ENCODE data around the gene PRRC2C. TPM values are rescaled to one million over a fixed set of nuclear protein-coding genes. Genes with fewer than 3 reads are reported as not detected.

The PRRC2C gene
- polyA plus RNA-seq, 1 of the 3 experiments (the other 2 are of a cell fraction) = 39.9 TPM

DNA sequence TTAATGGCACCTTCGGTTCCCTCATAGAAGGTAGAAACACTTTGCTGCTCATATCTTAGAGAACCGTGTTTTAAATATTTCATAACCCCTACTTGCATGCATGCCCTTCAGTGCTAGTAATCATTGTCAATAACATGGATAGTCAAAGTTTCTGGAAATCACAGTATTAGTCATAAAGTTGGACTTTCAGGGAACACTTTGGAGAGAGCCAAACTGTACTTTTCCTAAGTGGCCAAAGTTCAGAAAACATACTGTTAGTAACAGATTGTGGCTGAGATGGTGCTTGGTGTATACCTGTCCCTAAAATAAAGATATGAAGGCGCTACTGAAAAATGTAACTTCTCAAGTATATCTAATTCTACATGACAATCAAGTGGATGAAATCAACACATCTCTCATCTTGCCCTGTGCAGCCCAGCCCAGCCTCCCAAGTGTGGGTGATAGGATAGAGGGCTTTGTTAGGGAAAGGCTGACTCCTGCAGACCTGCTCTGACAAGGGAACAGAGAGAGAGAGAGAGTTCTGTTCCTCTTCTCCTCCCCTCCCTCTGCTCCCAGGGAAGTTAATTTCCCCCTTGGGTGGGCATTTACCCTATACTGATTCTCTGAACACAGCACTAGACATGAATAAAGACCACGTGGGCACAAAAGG is 152.7 kb downstream of the PRRC2C start:
- Histone ChIP-seq H4K20me1 (ENCODE audit: insufficient read depth) (no peaks in the 10 kb centered on the region), H3K4me3 (ENCODE audit: low read depth in 2 of 2, low read length in 1 of 2) (no peak overlapping the region), H3K79me2 (ENCODE audit: insufficient read depth) (no peaks in the 10 kb centered on the region), H3K9me3 (no peaks in the 10 kb centered on the region), H3K9ac (no peak overlapping the region), H3F3A (replicated peaks; ENCODE audit: insufficient read depth) (no peaks in the 10 kb centered on the region), H3K4me1 (ENCODE audit: control insufficient read depth in 1 of 2, insufficient read depth in 2 of 2, low read depth in 1 of 2, low read length in 1 of 2) (no peaks in the 10 kb centered on the region), H3K36me3 (replicated peaks in 1 of 2; ENCODE audit: control insufficient read depth in 1 of 2, insufficient read depth in 2 of 2, low read length in 1 of 2) (no peaks in the 10 kb centered on the region), H3K27ac (ENCODE audit: low read depth in 2 of 2, low read length in 1 of 2) (no peak overlapping the region), H3K27me3 (ENCODE audit: insufficient read depth) (peaks cover 6% of the 10 kb centered on the region; the same call in 1 of the 2 replicates), H3K9me2 (no peaks in the 10 kb centered on the region), H3K4me2 (no peak overlapping the region), H2AFZ (ENCODE audit: low read depth) (no peak overlapping the region)
- CTCF ChIA-PET = interaction anchor here (0.6 kb wide), 1 partner anchor 75 kb away, joined by 3 read pairs; no protein-coding TSS in a partner anchor
- WGBS (ENCODE audit: low lambda C conversion rate) = 34% methylated on average over 4 of the region's 4 CpGs
- POLR2A ChIA-PET = no interaction called here
- TF ChIP-seq, protein P1, sequence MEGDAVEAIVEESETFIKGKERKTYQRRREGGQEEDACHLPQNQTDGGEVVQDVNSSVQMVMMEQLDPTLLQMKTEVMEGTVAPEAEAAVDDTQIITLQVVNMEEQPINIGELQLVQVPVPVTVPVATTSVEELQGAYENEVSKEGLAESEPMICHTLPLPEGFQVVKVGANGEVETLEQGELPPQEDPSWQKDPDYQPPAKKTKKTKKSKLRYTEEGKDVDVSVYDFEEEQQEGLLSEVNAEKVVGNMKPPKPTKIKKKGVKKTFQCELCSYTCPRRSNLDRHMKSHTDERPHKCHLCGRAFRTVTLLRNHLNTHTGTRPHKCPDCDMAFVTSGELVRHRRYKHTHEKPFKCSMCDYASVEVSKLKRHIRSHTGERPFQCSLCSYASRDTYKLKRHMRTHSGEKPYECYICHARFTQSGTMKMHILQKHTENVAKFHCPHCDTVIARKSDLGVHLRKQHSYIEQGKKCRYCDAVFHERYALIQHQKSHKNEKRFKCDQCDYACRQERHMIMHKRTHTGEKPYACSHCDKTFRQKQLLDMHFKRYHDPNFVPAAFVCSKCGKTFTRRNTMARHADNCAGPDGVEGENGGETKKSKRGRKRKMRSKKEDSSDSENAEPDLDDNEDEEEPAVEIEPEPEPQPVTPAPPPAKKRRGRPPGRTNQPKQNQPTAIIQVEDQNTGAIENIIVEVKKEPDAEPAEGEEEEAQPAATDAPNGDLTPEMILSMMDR (IDR thresholded peaks at IDR 0.05) = no peak
- TF ChIP-seq, protein P2, sequence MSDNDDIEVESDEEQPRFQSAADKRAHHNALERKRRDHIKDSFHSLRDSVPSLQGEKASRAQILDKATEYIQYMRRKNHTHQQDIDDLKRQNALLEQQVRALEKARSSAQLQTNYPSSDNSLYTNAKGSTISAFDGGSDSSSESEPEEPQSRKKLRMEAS (IDR thresholded peaks at IDR 0.05; ENCODE audit: low read depth) = no peak
- TF ChIP-seq CHD2 (IDR thresholded peaks at IDR 0.05; ENCODE audit: low read length, partially characterized antibody) = no peak
- no peak for TF ChIP-seq EZH2phosphoT487 (IDR thresholded peaks at IDR 0.05; ENCODE audit: borderline replicate concordance, low read depth)
- TF ChIP-seq FOXJ3 (CRISPR knock-in tag; IDR thresholded peaks at IDR 0.05) = no peak
- TF ChIP-seq RCOR1 (IDR thresholded peaks at IDR 0.05; ENCODE audit: low read length) = no peak
- no peak for TF ChIP-seq JUND (IDR thresholded peaks at IDR 0.05)
- TF ChIP-seq NRF1 (IDR thresholded peaks at IDR 0.05; ENCODE audit: low read depth, low read length) = no peak
- TF ChIP-seq RFX5 (IDR thresholded peaks at IDR 0.05; ENCODE audit: low read length) = no peak
- TF ChIP-seq, protein P3, sequence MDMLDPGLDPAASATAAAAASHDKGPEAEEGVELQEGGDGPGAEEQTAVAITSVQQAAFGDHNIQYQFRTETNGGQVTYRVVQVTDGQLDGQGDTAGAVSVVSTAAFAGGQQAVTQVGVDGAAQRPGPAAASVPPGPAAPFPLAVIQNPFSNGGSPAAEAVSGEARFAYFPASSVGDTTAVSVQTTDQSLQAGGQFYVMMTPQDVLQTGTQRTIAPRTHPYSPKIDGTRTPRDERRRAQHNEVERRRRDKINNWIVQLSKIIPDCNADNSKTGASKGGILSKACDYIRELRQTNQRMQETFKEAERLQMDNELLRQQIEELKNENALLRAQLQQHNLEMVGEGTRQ (IDR thresholded peaks at IDR 0.05; ENCODE audit: borderline replicate concordance, low read depth, low read length) = no peak
- no peak for TF ChIP-seq RXRA (IDR thresholded peaks at IDR 0.05; ENCODE audit: borderline replicate concordance, low read depth)
- no peak for TF ChIP-seq MEF2A (IDR thresholded peaks at IDR 0.05; ENCODE audit: borderline replicate concordance, low read depth)
- TF ChIP-seq YY1 (IDR thresholded peaks at IDR 0.05; ENCODE audit: low read depth) = no peak
- no peak for TF ChIP-seq NFIC (IDR thresholded peaks at IDR 0.05; ENCODE audit: borderline replicate concordance)
- TF ChIP-seq POLR2AphosphoS5 (IDR thresholded peaks at IDR 0.05; ENCODE audit: low read depth, low read length) = no peak
- TF ChIP-seq, protein P4, sequence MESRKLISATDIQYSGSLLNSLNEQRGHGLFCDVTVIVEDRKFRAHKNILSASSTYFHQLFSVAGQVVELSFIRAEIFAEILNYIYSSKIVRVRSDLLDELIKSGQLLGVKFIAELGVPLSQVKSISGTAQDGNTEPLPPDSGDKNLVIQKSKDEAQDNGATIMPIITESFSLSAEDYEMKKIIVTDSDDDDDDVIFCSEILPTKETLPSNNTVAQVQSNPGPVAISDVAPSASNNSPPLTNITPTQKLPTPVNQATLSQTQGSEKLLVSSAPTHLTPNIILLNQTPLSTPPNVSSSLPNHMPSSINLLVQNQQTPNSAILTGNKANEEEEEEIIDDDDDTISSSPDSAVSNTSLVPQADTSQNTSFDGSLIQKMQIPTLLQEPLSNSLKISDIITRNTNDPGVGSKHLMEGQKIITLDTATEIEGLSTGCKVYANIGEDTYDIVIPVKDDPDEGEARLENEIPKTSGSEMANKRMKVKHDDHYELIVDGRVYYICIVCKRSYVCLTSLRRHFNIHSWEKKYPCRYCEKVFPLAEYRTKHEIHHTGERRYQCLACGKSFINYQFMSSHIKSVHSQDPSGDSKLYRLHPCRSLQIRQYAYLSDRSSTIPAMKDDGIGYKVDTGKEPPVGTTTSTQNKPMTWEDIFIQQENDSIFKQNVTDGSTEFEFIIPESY (IDR thresholded peaks at IDR 0.05; ENCODE audit: borderline replicate concordance, low read depth) = no peak
- DNase-seq = no peak

Measured in SK-N-SH (cell line).